AG04450 (cell line): Measurements from ENCODE around the gene CLIC3. TPM values are rescaled to one million over a fixed set of nuclear protein-coding genes. Genes with fewer than 3 reads are reported as not detected.

ENCODE experiments used
- CTCF ChIA-PET: fragments of 300-600, 350-600 bp; formaldehyde crosslinking; extraction: SDS; loops from one replicate; lab custom pipeline; 2022; ENCODE audit warnings: antibody characterized with exemption, inconsistent platforms; lab: Charles Lee
- POLR2A ChIA-PET: fragments of 350-600 bp; formaldehyde crosslinking; extraction: SDS; loops from one replicate; lab custom pipeline; 2021; ENCODE audit warnings: antibody characterized with exemption, inconsistent platforms; lab: Yijun Ruan, JAX
- DNase-seq: peaks from one replicate; pipeline ENCODE4 v3.0.0-alpha.2; 2011; ENCODE audit warnings: low read depth, low spot score
- H3K27ac ChIP-seq: one replicate; pipeline ENCODE4 v1.5.1; 2012; ENCODE audit warnings: low read depth, low read length, control low read depth
- H3K27me3 ChIP-seq: one replicate; pipeline ENCODE4 v1.6.0; 2012; ENCODE audit warnings: low read length; ENCODE audit not compliant: control insufficient read depth, insufficient read depth
- H3K4me3 ChIP-seq: 2 replicates; pipeline ENCODE4 v1.5.1; 2011; ENCODE audit warnings: mild to moderate bottlenecking, low read depth, low read length, control low read depth
- H3K9me3 ChIP-seq: 2 replicates; pipeline ENCODE4 v1.5.1; 2012; ENCODE audit warnings: low read length; ENCODE audit not compliant: control insufficient read depth, insufficient read depth
- CTCF ChIP-seq: IDR thresholded peaks from 2 replicates; pipeline ENCODE4 v1.5.1; 2011; ENCODE audit warnings: low read depth, low read length, control low read depth, inconsistent platforms
- polyA plus RNA-seq: library from polyadenylated mRNA; depleted of rRNA; stranded (reverse); fragments of >200 nt; gene quantifications from 2 replicates; pipeline ENCODE4 v1.2.3, GENCODE V29; 2011

CLIC3 gene
- polyA plus RNA-seq, 1 experiment, result 0.42 TPM

- peaks cover 12% of the 10 kb centered on the region for H3K27me3 ChIP-seq
- no peaks in the 10 kb centered on the region; the same call in 1 of the 2 replicates for H3K9me3 ChIP-seq
- no peak for TF ChIP-seq CTCF
- no peak overlapping the region for H3K27ac ChIP-seq
- ChIA-PET CTCF (interaction anchor here (1.5 kb wide), 1 partner anchor 75 kb away, joined by 7 read pairs; no protein-coding TSS in a partner anchor), POLR2A (no interaction called here)
- DNase-seq, result no peak
- H3K4me3 ChIP-seq, result no peak overlapping the region
Observed at GRCh38 chr9:136954270-136955083, 41.9 kb downstream of the CLIC3 start.

GRCh38 chr9:136953771-136954269, 42.5 kb downstream of the CLIC3 start:
- Histone ChIP-seq H3K9me3 (no peaks in the 10 kb centered on the region; the same call in 1 of the 2 replicates), H3K27me3 (peaks cover 12% of the 10 kb centered on the region), H3K4me3 (no peak overlapping the region), H3K27ac (no peak overlapping the region)
- POLR2A ChIA-PET, result no interaction called here
- no peak for DNase-seq
- TF ChIP-seq CTCF, result no peak
- CTCF ChIA-PET, result interaction anchor here (1.5 kb wide), 1 partner anchor 76 kb away, joined by 7 read pairs; no protein-coding TSS in a partner anchor

GRCh38 chr9:136952876-136953770, 43.2 kb downstream of the CLIC3 start:
- H3K27me3 ChIP-seq, result peaks cover 8% of the 10 kb centered on the region
- no peak overlapping the region for H3K27ac ChIP-seq
- no peak for TF ChIP-seq CTCF
- no peak for DNase-seq
- H3K9me3 ChIP-seq, result no peaks in the 10 kb centered on the region; the same call in 1 of the 2 replicates
- H3K4me3 ChIP-seq, result no peak overlapping the region
- CTCF ChIA-PET, result interaction anchor here (1.4 kb wide), 1 partner anchor 82 kb away, joined by 6 read pairs; no protein-coding TSS in a partner anchor
- POLR2A ChIA-PET, result no interaction called here

- no peaks in the 10 kb centered on the region; the same call in 1 of the 2 replicates for H3K9me3 ChIP-seq
- no peak for DNase-seq
- no peak overlapping the region for H3K27ac ChIP-seq
- CTCF ChIA-PET, result interaction anchor here (1.4 kb wide), 1 partner anchor 83 kb away, joined by 6 read pairs; no protein-coding TSS in a partner anchor
- H3K27me3 ChIP-seq, result peaks cover 8% of the 10 kb centered on the region
- H3K4me3 ChIP-seq, result no peak overlapping the region
- no peak for TF ChIP-seq CTCF
- POLR2A ChIA-PET, result no interaction called here
Observed at GRCh38 chr9:136952321-136952850, 44.0 kb downstream of the CLIC3 start.
